ENCODE measurements around the gene NT5C2. TPM values are rescaled to one million over a fixed set of nuclear protein-coding genes. Genes with fewer than 3 reads are reported as not detected.

The NT5C2 gene
- total RNA-seq, 4 donors from 2014 or later, result 91.2 to 98.3 (median 92.5) TPM

DNA sequence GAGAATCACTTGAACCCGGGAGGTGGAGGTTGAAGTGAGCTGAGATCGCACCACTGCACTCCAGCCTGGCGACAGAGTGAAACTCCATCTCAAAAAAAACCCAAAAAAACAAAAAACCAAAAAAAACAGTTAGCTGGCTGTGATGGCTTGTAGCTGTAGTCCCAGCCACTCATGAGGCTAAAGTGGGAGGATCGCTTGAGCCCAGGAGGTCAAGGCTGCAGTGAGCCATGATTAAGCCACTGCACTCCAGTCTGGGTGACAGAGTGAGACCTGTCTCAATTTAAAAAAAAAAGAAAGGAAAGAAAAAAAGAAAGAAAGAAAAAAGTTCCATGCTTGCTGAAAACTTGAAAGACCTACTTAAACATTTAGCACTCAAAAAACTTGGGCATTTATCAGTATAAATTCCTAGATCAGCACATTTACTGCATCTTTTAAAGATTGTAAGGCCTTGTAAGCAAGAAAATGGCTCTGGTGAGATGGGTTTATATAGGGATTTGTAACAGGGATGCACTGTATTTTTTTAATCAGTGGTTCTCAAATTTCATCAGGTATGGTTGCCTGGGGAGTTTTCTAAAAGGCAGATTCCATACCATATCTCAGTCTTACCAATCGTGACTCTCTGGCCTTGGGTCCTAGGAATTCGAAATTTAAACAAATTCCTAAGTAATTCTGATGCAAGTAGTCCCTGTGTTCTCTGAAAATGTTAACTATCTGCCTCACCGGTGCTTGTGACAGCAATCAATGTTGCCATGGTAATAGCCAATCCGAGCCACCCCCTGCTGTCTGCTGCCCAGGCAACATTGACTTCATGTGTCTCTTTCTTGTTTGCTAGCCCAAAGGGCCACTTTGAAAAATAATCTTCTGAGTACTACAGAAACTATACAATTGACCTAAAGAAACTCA lies 11.5 kb upstream of the NT5C2 start:
- intact Hi-C loops (cut with DNase I), result no loop called here
- H3K4me3 ChIP-seq, result no peak overlapping the region
- H3K4me1 ChIP-seq, result peaks cover 0 to 26% (median 0%) of the 10 kb centered on the region in 3 donors
- 64 to 73% methylated on average over 8 of the region's 8 CpGs for WGBS, 2 donors
- DNase-seq, result no peak
- H3K36me3 ChIP-seq, result no peaks in the 10 kb centered on the region
- H3K9me3 ChIP-seq, result peaks cover 0 to 9% (median 0%) of the 10 kb centered on the region in 3 donors
- TF ChIP-seq, protein P1, sequence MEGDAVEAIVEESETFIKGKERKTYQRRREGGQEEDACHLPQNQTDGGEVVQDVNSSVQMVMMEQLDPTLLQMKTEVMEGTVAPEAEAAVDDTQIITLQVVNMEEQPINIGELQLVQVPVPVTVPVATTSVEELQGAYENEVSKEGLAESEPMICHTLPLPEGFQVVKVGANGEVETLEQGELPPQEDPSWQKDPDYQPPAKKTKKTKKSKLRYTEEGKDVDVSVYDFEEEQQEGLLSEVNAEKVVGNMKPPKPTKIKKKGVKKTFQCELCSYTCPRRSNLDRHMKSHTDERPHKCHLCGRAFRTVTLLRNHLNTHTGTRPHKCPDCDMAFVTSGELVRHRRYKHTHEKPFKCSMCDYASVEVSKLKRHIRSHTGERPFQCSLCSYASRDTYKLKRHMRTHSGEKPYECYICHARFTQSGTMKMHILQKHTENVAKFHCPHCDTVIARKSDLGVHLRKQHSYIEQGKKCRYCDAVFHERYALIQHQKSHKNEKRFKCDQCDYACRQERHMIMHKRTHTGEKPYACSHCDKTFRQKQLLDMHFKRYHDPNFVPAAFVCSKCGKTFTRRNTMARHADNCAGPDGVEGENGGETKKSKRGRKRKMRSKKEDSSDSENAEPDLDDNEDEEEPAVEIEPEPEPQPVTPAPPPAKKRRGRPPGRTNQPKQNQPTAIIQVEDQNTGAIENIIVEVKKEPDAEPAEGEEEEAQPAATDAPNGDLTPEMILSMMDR (IDR thresholded peaks at IDR 0.05), result no peak
- TF ChIP-seq POLR2A (IDR thresholded peaks at IDR 0.05), result no peak
- no peak overlapping the region for H3K27ac ChIP-seq
- no peaks in the 10 kb centered on the region for H3K27me3 ChIP-seq

DNA sequence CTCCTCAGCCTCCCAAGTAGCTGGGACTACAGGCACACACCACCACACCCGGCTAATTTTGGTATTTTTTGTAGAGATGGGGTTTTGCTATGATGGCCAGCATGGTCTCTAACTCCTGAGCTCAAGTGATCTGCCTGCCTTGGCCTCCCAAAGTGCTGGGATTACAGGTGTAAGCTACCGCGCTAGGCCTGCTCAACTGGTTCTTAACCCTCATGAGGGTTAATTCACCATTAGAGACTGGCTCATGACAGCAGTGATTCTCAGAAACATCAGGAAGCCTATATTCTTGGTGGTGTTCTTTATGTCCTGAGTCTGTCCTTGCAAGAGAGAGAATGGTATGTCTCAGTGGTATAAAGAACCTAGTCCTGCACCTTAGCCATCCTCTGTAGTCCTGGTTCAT lies 10.4 kb upstream of the NT5C2 start:
- Histone ChIP-seq H3K27ac (peak overlapping the region in 2 of 4 donors; percentile 31 to 53), H3K36me3 (no peaks in the 10 kb centered on the region), H3K27me3 (no peaks in the 10 kb centered on the region), H3K9me3 (no peaks in the 10 kb centered on the region), H3K4me3 (no peak overlapping the region), H3K4me1 (peaks cover 0 to 26% (median 0%) of the 10 kb centered on the region in 3 donors)
- WGBS, 2 donors, result 79 to 85% methylated on average over 2 to 3 of the region's 3 CpGs
- no peak for DNase-seq
- intact Hi-C loops (cut with DNase I), result no loop called here
- no peak for TF ChIP-seq POLR2A (IDR thresholded peaks at IDR 0.05)
- TF ChIP-seq, protein P1 (IDR thresholded peaks at IDR 0.05), result no peak

DNA sequence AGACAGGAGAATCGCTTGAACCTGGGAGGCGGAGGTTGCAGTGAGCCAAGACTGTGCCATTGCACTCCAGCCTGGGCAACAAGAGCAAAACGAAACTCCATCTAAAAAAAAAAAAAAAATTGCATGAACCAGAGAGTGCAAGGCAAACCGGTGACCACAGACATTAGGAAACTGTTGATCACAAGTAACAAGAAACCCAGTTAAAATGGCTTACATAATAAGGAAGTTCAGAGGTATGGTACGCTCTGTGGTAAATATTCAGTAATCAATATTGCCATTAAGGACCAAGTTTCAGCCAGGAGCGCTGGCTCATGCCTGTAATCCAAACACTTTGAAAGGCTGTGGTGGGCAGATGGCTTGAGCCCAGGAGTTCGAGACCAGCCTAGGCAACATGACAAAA lies 9.2 kb upstream of the NT5C2 start:
- intact Hi-C loops (cut with DNase I), result no loop called here
- H3K4me1 ChIP-seq, result peaks cover 0 to 27% (median 5%) of the 10 kb centered on the region in 3 donors
- H3K36me3 ChIP-seq, result no peaks in the 10 kb centered on the region
- TF ChIP-seq POLR2A (IDR thresholded peaks at IDR 0.05), result no peak
- TF ChIP-seq, protein P1 (IDR thresholded peaks at IDR 0.05), result no peak
- H3K27ac ChIP-seq, result peak overlapping the region in 1 of 4 donors; percentile 42
- WGBS, 2 donors, result 63 to 70% methylated on average over 7 of the region's 7 CpGs
- H3K27me3 ChIP-seq, result no peaks in the 10 kb centered on the region
- H3K4me3 ChIP-seq, result no peak overlapping the region
- H3K9me3 ChIP-seq, result no peaks in the 10 kb centered on the region
- no peak for DNase-seq

DNA sequence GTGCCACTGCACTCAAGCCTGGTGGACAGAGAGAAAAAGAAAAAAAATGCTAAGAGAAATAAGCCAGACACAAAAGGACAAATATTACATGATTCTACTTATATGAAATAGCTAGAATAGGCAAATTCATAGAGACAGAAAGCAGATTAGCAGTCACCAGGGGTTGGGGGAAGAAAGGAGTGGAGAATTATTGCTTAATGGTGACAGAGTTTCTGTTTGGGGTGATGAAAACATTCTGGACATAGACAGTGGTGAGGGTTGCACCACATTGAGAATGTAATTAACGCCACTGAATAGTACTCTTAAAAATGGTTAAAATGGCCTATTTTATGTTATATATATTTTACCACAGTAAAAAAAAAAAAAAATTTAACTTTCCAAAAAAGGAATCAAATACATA lies 6.4 kb upstream of the NT5C2 start:
- Histone ChIP-seq H3K4me3 (no peak overlapping the region), H3K4me1 (peaks cover 0 to 40% (median 13%) of the 10 kb centered on the region in 3 donors), H3K36me3 (no peaks in the 10 kb centered on the region), H3K27ac (no peak overlapping the region), H3K27me3 (no peaks in the 10 kb centered on the region), H3K9me3 (no peaks in the 10 kb centered on the region)
- intact Hi-C loops (cut with DNase I), result no loop called here
- WGBS, 2 donors, result 72 to 73% methylated on average over 1 of the region's 1 CpG
- no peak for DNase-seq
- TF ChIP-seq POLR2A (IDR thresholded peaks at IDR 0.05), result no peak
- TF ChIP-seq, protein P1 (IDR thresholded peaks at IDR 0.05), result no peak

DNA sequence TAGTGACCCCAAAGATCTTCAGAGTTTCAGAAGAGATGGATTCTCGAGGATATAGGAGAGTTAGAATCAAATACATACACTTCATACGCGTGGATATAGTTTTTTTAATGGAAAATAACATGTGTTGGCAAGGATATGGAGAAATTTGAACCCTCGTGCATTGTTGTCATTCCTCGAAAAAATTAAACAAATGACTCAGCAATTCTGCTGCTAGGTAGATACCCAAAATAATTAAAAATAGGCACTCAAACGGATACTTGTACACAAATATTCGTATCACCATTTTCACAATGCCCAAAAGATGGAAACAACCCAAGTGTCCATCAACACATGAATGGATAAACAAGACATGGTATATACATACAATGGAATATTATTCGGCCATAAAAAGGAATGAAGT lies 5.6 kb upstream of the NT5C2 start:
- H3K4me3 ChIP-seq, result no peak overlapping the region
- DNase-seq, result no peak
- 70 to 85% methylated on average over 8 of the region's 8 CpGs for WGBS, 2 donors
- H3K27ac ChIP-seq, result no peak overlapping the region
- intact Hi-C loops (cut with DNase I), result no loop called here
- peaks cover 3 to 43% (median 21%) of the 10 kb centered on the region in 3 donors for H3K4me1 ChIP-seq
- H3K36me3 ChIP-seq, result no peaks in the 10 kb centered on the region
- no peaks in the 10 kb centered on the region for H3K9me3 ChIP-seq
- no peak for TF ChIP-seq POLR2A (IDR thresholded peaks at IDR 0.05)
- TF ChIP-seq, protein P1 (IDR thresholded peaks at IDR 0.05), result no peak
- no peaks in the 10 kb centered on the region for H3K27me3 ChIP-seq
